ENCODE data around the gene ARPC4.

DNA sequence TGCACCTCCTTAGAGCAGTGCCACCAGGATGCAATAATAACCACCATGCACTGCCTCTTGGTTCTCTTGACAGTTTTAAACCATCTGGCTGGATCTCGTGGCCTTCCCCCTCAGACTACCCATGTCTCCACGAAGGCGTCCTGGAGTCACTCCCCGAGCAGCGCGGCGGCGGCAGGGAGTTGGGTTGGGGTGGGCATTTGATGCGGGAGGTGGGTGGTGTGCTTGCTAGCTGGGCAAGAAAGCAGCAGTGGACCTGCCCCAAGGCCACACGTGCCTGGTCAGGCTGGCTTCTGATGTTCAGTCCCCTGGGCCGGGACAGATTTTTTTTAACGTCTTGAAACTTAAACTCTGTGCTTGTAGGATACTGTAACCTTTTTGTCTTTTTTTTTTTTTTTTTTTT is 13.3 kb downstream of the ARPC4 start:
- no peak for TF ChIP-seq POLR2A (IDR thresholded peaks at IDR 0.05)
- TF ChIP-seq, protein P1, sequence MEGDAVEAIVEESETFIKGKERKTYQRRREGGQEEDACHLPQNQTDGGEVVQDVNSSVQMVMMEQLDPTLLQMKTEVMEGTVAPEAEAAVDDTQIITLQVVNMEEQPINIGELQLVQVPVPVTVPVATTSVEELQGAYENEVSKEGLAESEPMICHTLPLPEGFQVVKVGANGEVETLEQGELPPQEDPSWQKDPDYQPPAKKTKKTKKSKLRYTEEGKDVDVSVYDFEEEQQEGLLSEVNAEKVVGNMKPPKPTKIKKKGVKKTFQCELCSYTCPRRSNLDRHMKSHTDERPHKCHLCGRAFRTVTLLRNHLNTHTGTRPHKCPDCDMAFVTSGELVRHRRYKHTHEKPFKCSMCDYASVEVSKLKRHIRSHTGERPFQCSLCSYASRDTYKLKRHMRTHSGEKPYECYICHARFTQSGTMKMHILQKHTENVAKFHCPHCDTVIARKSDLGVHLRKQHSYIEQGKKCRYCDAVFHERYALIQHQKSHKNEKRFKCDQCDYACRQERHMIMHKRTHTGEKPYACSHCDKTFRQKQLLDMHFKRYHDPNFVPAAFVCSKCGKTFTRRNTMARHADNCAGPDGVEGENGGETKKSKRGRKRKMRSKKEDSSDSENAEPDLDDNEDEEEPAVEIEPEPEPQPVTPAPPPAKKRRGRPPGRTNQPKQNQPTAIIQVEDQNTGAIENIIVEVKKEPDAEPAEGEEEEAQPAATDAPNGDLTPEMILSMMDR (IDR thresholded peaks at IDR 0.05) = no peak

Measured in Peyer's patch (tissue), 4 donors.